Measurements from ENCODE around the gene MAPK8IP3.

Gene MAPK8IP3

GRCh38 chr16:1762879-1763520, 57.0 kb downstream of the MAPK8IP3 start:
- DNase-seq, result no peak

- DNase-seq, result no peak
Observed at GRCh38 chr16:1763521-1764511, 57.8 kb downstream of the MAPK8IP3 start.

- no peak for DNase-seq
Observed at GRCh38 chr16:1764971-1765370, 59.0 kb downstream of the MAPK8IP3 start.

- DNase-seq, result no peak
Observed at GRCh38 chr16:1765826-1766225, 59.8 kb downstream of the MAPK8IP3 start.

GRCh38 chr16:1766231-1766630, 60.2 kb downstream of the MAPK8IP3 start:
- no peak for DNase-seq

- no peak for DNase-seq
Observed at GRCh38 chr16:1766701-1767100, 60.7 kb downstream of the MAPK8IP3 start.

GRCh38 chr16:1767116-1767994, 61.4 kb downstream of the MAPK8IP3 start:
- no peak for DNase-seq

GRCh38 chr16:1768061-1768766, 62.2 kb downstream of the MAPK8IP3 start:
- no peak for DNase-seq

GRCh38 chr16:1768767-1769401, 62.9 kb downstream of the MAPK8IP3 start:
- no peak for DNase-seq

- no peak for DNase-seq
Observed at GRCh38 chr16:1769402-1770300, 63.7 kb downstream of the MAPK8IP3 start.

- peak; percentile 73 for DNase-seq
Observed at GRCh38 chr16:1770328-1771187, 64.6 kb downstream of the MAPK8IP3 start.

- no peak for DNase-seq
Observed at GRCh38 chr16:1771188-1771863, 65.3 kb downstream of the MAPK8IP3 start, which contains the start of gene NME3. TSS of gene NME3 (minus strand) at chr16:1771543. CDS start at chr16:1771534, 9 bp downstream.

- no peak for DNase-seq
Observed at GRCh38 chr16:1771864-1772361, 65.9 kb downstream of the MAPK8IP3 start.

- no peak for DNase-seq
Observed at GRCh38 chr16:1772362-1772907, 66.4 kb downstream of the MAPK8IP3 start, which contains the start of gene EME2. TSS of gene EME2 (plus strand) at chr16:1772810. CDS start at chr16:1773228, 418 bp downstream.

- peak; percentile 78 for DNase-seq
Observed at GRCh38 chr16:1772908-1773702, 67.1 kb downstream of the MAPK8IP3 start, which contains the start of gene MRPS34. TSS of gene MRPS34 (minus strand) at chr16:1773134. CDS start at chr16:1773119, 15 bp downstream.

- no peak for DNase-seq
Observed at GRCh38 chr16:1773703-1774447, 67.9 kb downstream of the MAPK8IP3 start.

- no peak for DNase-seq
Observed at GRCh38 chr16:1774448-1774780, 68.4 kb downstream of the MAPK8IP3 start.

Data from kidney glomerular epithelial cell (primary cell).